Glutamatergic neuron (in vitro differentiated cells): ENCODE measurements around the gene CDH4. TPM values are rescaled to one million over a fixed set of nuclear protein-coding genes. Genes with fewer than 3 reads are reported as not detected.

ENCODE experiments used
- DNase-seq: peaks from one replicate; pipeline ENCODE4 v3.0.0; 2022
- H3K27ac Mint-ChIP-seq: one replicate; pipeline ENCODE4 v1.8.0; 2020; ENCODE audit warnings: mild to moderate bottlenecking, mixed read lengths, inconsistent platforms; ENCODE audit not compliant: unreplicated experiment
- H3K27me3 Mint-ChIP-seq: one replicate; pipeline ENCODE4 v1.8.0; 2020; ENCODE audit warnings: mild to moderate bottlenecking, moderate library complexity, mixed read lengths, inconsistent platforms; ENCODE audit not compliant: unreplicated experiment
- H3K36me3 Mint-ChIP-seq: one replicate; pipeline ENCODE4 v1.8.0; 2020; ENCODE audit warnings: mild to moderate bottlenecking, mixed read lengths, inconsistent platforms; ENCODE audit not compliant: unreplicated experiment
- H3K4me1 Mint-ChIP-seq: one replicate; pipeline ENCODE4 v1.8.0; 2020; ENCODE audit warnings: mild to moderate bottlenecking, low read depth, mixed read lengths, inconsistent platforms; ENCODE audit not compliant: unreplicated experiment
- H3K4me3 Mint-ChIP-seq: one replicate; pipeline ENCODE4 v1.8.0; 2020; ENCODE audit warnings: mild to moderate bottlenecking, mixed read lengths, inconsistent platforms; ENCODE audit not compliant: unreplicated experiment
- H3K9me3 Mint-ChIP-seq: one replicate; pipeline ENCODE4 v1.8.0; 2020; ENCODE audit warnings: mild to moderate bottlenecking, moderate library complexity, mixed read lengths, inconsistent platforms; ENCODE audit not compliant: unreplicated experiment
- total RNA-seq: library from RNA; stranded (reverse); fragmentation: NEBNext Ultra II Directional; extraction: Animal tissue kit (Norgen Biotek cat#: 25700); gene quantifications from one replicate; pipeline ENCODE4 v1.2.1, GENCODE V29; 2021; ENCODE audit not compliant: unreplicated experiment
- TF ChIP-seq, protein P1 (sequence below): fragments of 200-600 bp; sonication (generic); IDR thresholded peaks from one replicate; pipeline ENCODE4 v1.5.0; 2021; ENCODE audit not compliant: partially characterized antibody, unreplicated experiment

The CDH4 gene
- total RNA-seq, 1 donor from 2014 or later, result 1.2 TPM

GRCh38 chr20:61314326-61315010, 62.4 kb downstream of the CDH4 start:
- no peak overlapping the region for H3K4me3 Mint-ChIP-seq
- DNase-seq, result no peak
- TF ChIP-seq, protein P1, sequence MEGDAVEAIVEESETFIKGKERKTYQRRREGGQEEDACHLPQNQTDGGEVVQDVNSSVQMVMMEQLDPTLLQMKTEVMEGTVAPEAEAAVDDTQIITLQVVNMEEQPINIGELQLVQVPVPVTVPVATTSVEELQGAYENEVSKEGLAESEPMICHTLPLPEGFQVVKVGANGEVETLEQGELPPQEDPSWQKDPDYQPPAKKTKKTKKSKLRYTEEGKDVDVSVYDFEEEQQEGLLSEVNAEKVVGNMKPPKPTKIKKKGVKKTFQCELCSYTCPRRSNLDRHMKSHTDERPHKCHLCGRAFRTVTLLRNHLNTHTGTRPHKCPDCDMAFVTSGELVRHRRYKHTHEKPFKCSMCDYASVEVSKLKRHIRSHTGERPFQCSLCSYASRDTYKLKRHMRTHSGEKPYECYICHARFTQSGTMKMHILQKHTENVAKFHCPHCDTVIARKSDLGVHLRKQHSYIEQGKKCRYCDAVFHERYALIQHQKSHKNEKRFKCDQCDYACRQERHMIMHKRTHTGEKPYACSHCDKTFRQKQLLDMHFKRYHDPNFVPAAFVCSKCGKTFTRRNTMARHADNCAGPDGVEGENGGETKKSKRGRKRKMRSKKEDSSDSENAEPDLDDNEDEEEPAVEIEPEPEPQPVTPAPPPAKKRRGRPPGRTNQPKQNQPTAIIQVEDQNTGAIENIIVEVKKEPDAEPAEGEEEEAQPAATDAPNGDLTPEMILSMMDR, result no peak
- peaks cover 1% of the 10 kb centered on the region for H3K27me3 Mint-ChIP-seq
- H3K9me3 Mint-ChIP-seq, result peaks cover 6% of the 10 kb centered on the region
- peaks cover 23% of the 10 kb centered on the region for H3K4me1 Mint-ChIP-seq
- H3K36me3 Mint-ChIP-seq, result no peaks in the 10 kb centered on the region
- no peak overlapping the region for H3K27ac Mint-ChIP-seq

DNA sequence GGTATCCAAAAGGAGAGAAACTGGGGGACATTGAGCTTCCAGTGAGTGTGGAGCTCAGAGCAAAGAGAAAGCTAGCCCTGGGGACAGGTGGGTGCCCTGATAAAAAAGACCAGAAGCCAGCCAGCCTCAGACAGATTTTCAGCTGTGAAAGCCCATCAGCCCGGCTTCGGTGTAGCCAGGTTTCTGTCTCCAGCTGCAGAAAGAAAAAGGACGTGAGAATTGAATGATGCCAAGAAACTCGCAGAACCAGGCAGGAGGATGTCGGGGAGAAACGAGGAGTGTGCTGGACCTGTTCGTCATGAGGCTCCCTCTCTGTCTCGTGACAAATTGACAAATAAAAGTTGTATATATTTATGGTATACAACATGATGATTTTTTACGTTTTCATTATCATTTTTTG, 63.3 kb downstream of the CDH4 start:
- H3K4me3 Mint-ChIP-seq, result no peak overlapping the region
- H3K27me3 Mint-ChIP-seq, result peaks cover 1% of the 10 kb centered on the region
- TF ChIP-seq, protein P1, result no peak
- H3K9me3 Mint-ChIP-seq, result peaks cover 6% of the 10 kb centered on the region
- peak overlapping the region; percentile 6 for H3K27ac Mint-ChIP-seq
- H3K36me3 Mint-ChIP-seq, result no peaks in the 10 kb centered on the region
- DNase-seq, result no peak
- H3K4me1 Mint-ChIP-seq, result peaks cover 23% of the 10 kb centered on the region

DNA sequence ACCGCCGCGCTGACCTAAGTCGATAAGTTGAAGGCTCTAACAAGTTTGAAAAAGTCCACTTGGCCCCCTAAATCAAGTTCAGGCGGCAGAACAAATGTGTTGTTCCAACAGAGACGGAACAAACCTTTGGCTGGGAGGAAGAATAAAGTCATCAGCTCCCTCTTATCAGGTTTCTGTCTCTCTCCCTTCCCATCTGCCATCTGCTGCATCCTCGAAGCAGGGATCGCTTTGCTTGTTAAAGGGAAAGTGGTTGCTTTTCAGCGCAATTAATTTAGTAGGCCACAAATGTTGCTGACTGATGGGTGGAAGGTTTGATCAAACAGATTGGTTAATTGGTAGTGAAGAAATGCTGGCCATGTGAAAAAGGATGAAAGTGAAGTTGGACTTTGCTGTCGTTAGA, 64.3 kb downstream of the CDH4 start:
- Mint-ChIP-seq H3K4me1 (peaks cover 23% of the 10 kb centered on the region), H3K4me3 (no peak overlapping the region), H3K27ac (peak overlapping the region; percentile 62), H3K27me3 (peaks cover 1% of the 10 kb centered on the region), H3K36me3 (no peaks in the 10 kb centered on the region), H3K9me3 (peaks cover 6% of the 10 kb centered on the region)
- no peak for DNase-seq
- TF ChIP-seq, protein P1, result no peak

DNA sequence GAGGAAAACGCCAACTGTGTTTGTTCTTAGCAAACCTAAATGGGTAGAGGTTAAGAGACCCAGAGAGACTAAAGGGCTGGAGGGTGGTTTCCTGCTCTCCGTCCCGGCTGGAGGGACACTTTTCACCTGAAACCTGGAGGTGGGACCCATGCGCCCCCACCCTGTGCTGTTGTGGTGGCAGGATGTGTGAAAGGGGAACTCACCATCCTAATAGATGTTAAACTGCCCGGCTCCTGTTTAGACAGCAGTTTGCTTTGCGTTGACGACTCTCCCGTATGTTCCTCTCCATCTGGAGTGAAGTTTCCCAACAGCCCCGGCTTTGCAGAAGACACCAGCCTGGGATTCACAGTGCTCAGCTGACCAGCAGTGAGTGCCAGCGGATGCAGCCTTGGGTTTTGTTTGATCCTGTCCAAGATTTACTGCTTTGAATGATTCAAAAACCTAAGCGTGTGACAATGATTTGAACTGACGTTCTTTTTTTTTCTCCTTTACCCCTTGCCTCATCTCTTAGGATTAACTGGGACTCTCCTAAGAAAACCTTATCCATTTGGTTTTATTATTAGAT, 66.0 kb downstream of the CDH4 start:
- Mint-ChIP-seq H3K27ac (peak overlapping the region; percentile 71), H3K4me1 (peaks cover 23% of the 10 kb centered on the region), H3K27me3 (peaks cover 1% of the 10 kb centered on the region), H3K36me3 (no peaks in the 10 kb centered on the region), H3K4me3 (no peak overlapping the region), H3K9me3 (peaks cover 6% of the 10 kb centered on the region)
- TF ChIP-seq, protein P1, result no peak
- DNase-seq, result no peak

- Mint-ChIP-seq H3K36me3 (no peaks in the 10 kb centered on the region), H3K9me3 (peaks cover 3% of the 10 kb centered on the region), H3K4me1 (peaks cover 17% of the 10 kb centered on the region), H3K27ac (no peak overlapping the region), H3K4me3 (no peak overlapping the region), H3K27me3 (peaks cover 1% of the 10 kb centered on the region)
- TF ChIP-seq, protein P1, result no peak
- DNase-seq, result no peak
Measured at GRCh38 chr20:61320691-61321425, 68.8 kb downstream of the CDH4 start.
